ENCODE measurements around the gene CORO2B. TPM values are rescaled to one million over a fixed set of nuclear protein-coding genes. Genes with fewer than 3 reads are reported as not detected.

The CORO2B gene
- polyA plus RNA-seq, 1 donor from 2014 or later = 15.1 TPM

- Histone ChIP-seq H3K9me2 (ENCODE audit: insufficient read depth, low read length) (no peaks in the 10 kb centered on the region), H3K9ac (ENCODE audit: low read length) (no peak overlapping the region), H3F3A (ENCODE audit: insufficient read depth, low read length, poor library complexity, severe bottlenecking) (no peaks in the 10 kb centered on the region), H3K36me3 (ENCODE audit: insufficient read depth, low read length) (no peaks in the 10 kb centered on the region), H3K27me3 (ENCODE audit: insufficient read depth, low read depth, low read length) (no peaks in the 10 kb centered on the region), H3K4me2 (ENCODE audit: low read length) (no peak overlapping the region), H4K20me1 (ENCODE audit: insufficient read depth) (no peaks in the 10 kb centered on the region), H3K27ac (ENCODE audit: low read length) (no peak overlapping the region), H3K4me3 (ENCODE audit: low read length) (no peak overlapping the region), H3K79me2 (replicated peaks; ENCODE audit: insufficient read depth, low read length) (peaks cover 39% of the 10 kb centered on the region), H3K9me3 (ENCODE audit: low read length) (no peaks in the 10 kb centered on the region), H2AFZ (ENCODE audit: low read depth, low read length) (no peak overlapping the region)
- TF ChIP-seq EZH2 (IDR thresholded peaks at IDR 0.05; ENCODE audit: borderline replicate concordance, insufficient read depth, low read length, poor library complexity, severe bottlenecking) (no peak), POLR2AphosphoS5 (IDR thresholded peaks at IDR 0.05) (no peak), TAF1 (IDR thresholded peaks at IDR 0.05; ENCODE audit: low read depth) (no peak), EP300 (conservative IDR thresholded peaks at IDR 0.05; ENCODE audit: poor library complexity, severe bottlenecking) (no peak), MXI1 (conservative IDR thresholded peaks at IDR 0.05; ENCODE audit: poor library complexity, severe bottlenecking) (no peak), SMC3 (conservative IDR thresholded peaks at IDR 0.05; ENCODE audit: poor library complexity) (no peak), CTCF (IDR thresholded peaks at IDR 0.05; ENCODE audit: poor library complexity, severe bottlenecking) (no peak), RAD21 (conservative IDR thresholded peaks at IDR 0.05) (no peak), REST (IDR thresholded peaks at IDR 0.05; ENCODE audit: borderline replicate concordance) (no peak)
These were observed 17.0 kb downstream of the CORO2B start for GRCh38 chr15:68595761-68596160.

- peaks cover 34% of the 10 kb centered on the region for H3K79me2 ChIP-seq (replicated peaks; ENCODE audit: insufficient read depth, low read length)
- no peaks in the 10 kb centered on the region for H4K20me1 ChIP-seq (ENCODE audit: insufficient read depth)
- no peaks in the 10 kb centered on the region for H3F3A ChIP-seq (ENCODE audit: insufficient read depth, low read length, poor library complexity, severe bottlenecking)
- no peak overlapping the region for H2AFZ ChIP-seq (ENCODE audit: low read depth, low read length)
- no peak for TF ChIP-seq EP300 (conservative IDR thresholded peaks at IDR 0.05; ENCODE audit: poor library complexity, severe bottlenecking)
- TF ChIP-seq EZH2 (IDR thresholded peaks at IDR 0.05; ENCODE audit: borderline replicate concordance, insufficient read depth, low read length, poor library complexity, severe bottlenecking) = no peak
- no peak for TF ChIP-seq TAF1 (IDR thresholded peaks at IDR 0.05; ENCODE audit: low read depth)
- TF ChIP-seq SMC3 (conservative IDR thresholded peaks at IDR 0.05; ENCODE audit: poor library complexity) = no peak
- no peak for TF ChIP-seq CTCF (IDR thresholded peaks at IDR 0.05; ENCODE audit: poor library complexity, severe bottlenecking)
- TF ChIP-seq POLR2AphosphoS5 (IDR thresholded peaks at IDR 0.05) = no peak
- TF ChIP-seq REST (IDR thresholded peaks at IDR 0.05; ENCODE audit: borderline replicate concordance) = no peak
- no peak for TF ChIP-seq MXI1 (conservative IDR thresholded peaks at IDR 0.05; ENCODE audit: poor library complexity, severe bottlenecking)
- TF ChIP-seq RAD21 (conservative IDR thresholded peaks at IDR 0.05) = no peak
- no peaks in the 10 kb centered on the region for H3K9me3 ChIP-seq (ENCODE audit: low read length)
- H3K4me3 ChIP-seq (ENCODE audit: low read length) = no peak overlapping the region
- H3K27ac ChIP-seq (ENCODE audit: low read length) = no peak overlapping the region
- H3K27me3 ChIP-seq (ENCODE audit: insufficient read depth, low read depth, low read length) = no peaks in the 10 kb centered on the region
- no peaks in the 10 kb centered on the region for H3K36me3 ChIP-seq (ENCODE audit: insufficient read depth, low read length)
- no peaks in the 10 kb centered on the region for H3K9me2 ChIP-seq (ENCODE audit: insufficient read depth, low read length)
- no peak overlapping the region for H3K4me2 ChIP-seq (ENCODE audit: low read length)
- no peak overlapping the region for H3K9ac ChIP-seq (ENCODE audit: low read length)
These were observed 17.9 kb downstream of the CORO2B start for GRCh38 chr15:68596691-68597090.

All from neural cell (in vitro differentiated cells).